Endothelial cell (in vitro differentiated cells): ENCODE measurements around the gene TENM4. TPM values are rescaled to one million over a fixed set of nuclear protein-coding genes. Genes with fewer than 3 reads are reported as not detected.

Experiments
- DNase-seq: peaks from one replicate; pipeline ENCODE4 v3.0.0; 2021; ENCODE audit warnings: low spot score
- H3K27ac Mint-ChIP-seq: one replicate; pipeline ENCODE4 v1.8.0; 2021; ENCODE audit warnings: mixed read lengths, inconsistent platforms; ENCODE audit not compliant: unreplicated experiment
- H3K27me3 Mint-ChIP-seq: one replicate; pipeline ENCODE4 v1.8.0; 2021; ENCODE audit warnings: mild to moderate bottlenecking, moderate library complexity, mixed read lengths, inconsistent platforms; ENCODE audit not compliant: unreplicated experiment
- H3K36me3 Mint-ChIP-seq: one replicate; pipeline ENCODE4 v1.8.0; 2021; ENCODE audit warnings: mild to moderate bottlenecking, low read depth, mixed read lengths, inconsistent platforms; ENCODE audit not compliant: unreplicated experiment
- H3K4me1 Mint-ChIP-seq: one replicate; pipeline ENCODE4 v1.8.0; 2021; ENCODE audit warnings: mild to moderate bottlenecking, mixed read lengths, inconsistent platforms; ENCODE audit not compliant: unreplicated experiment
- H3K4me3 Mint-ChIP-seq: one replicate; pipeline ENCODE4 v1.8.0; 2021; ENCODE audit warnings: mild to moderate bottlenecking, mixed read lengths, inconsistent platforms; ENCODE audit not compliant: unreplicated experiment
- H3K9me3 Mint-ChIP-seq: one replicate; pipeline ENCODE4 v1.8.0; 2021; ENCODE audit warnings: mixed read lengths, inconsistent platforms; ENCODE audit not compliant: unreplicated experiment
- total RNA-seq: library from RNA; stranded (reverse); fragmentation: NEBNext Ultra II Directional; extraction: Animal tissue kit (Norgen Biotek cat#: 25700); gene quantifications from one replicate; pipeline ENCODE4 v1.2.1, GENCODE V29; 2021; ENCODE audit not compliant: unreplicated experiment
- TF ChIP-seq, protein P1 (sequence below): fragments of 200-600 bp; sonication (generic); IDR thresholded peaks from one replicate; pipeline ENCODE4 v1.5.0; 2021; ENCODE audit warnings: antibody characterized with exemption; ENCODE audit not compliant: unreplicated experiment

The TENM4 gene
- total RNA-seq, 1 donor from 2014 or later = 1.8 TPM

- no peaks in the 10 kb centered on the region for H3K27me3 Mint-ChIP-seq
- H3K36me3 Mint-ChIP-seq = no peaks in the 10 kb centered on the region
- H3K4me3 Mint-ChIP-seq = no peak overlapping the region
- no peak overlapping the region for H3K27ac Mint-ChIP-seq
- no peak for DNase-seq
- no peaks in the 10 kb centered on the region for H3K9me3 Mint-ChIP-seq
- TF ChIP-seq, protein P1, sequence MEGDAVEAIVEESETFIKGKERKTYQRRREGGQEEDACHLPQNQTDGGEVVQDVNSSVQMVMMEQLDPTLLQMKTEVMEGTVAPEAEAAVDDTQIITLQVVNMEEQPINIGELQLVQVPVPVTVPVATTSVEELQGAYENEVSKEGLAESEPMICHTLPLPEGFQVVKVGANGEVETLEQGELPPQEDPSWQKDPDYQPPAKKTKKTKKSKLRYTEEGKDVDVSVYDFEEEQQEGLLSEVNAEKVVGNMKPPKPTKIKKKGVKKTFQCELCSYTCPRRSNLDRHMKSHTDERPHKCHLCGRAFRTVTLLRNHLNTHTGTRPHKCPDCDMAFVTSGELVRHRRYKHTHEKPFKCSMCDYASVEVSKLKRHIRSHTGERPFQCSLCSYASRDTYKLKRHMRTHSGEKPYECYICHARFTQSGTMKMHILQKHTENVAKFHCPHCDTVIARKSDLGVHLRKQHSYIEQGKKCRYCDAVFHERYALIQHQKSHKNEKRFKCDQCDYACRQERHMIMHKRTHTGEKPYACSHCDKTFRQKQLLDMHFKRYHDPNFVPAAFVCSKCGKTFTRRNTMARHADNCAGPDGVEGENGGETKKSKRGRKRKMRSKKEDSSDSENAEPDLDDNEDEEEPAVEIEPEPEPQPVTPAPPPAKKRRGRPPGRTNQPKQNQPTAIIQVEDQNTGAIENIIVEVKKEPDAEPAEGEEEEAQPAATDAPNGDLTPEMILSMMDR = no peak
- H3K4me1 Mint-ChIP-seq = no peaks in the 10 kb centered on the region
Measured at GRCh38 chr11:78834886-78835285, 605.9 kb downstream of the TENM4 start.

DNA sequence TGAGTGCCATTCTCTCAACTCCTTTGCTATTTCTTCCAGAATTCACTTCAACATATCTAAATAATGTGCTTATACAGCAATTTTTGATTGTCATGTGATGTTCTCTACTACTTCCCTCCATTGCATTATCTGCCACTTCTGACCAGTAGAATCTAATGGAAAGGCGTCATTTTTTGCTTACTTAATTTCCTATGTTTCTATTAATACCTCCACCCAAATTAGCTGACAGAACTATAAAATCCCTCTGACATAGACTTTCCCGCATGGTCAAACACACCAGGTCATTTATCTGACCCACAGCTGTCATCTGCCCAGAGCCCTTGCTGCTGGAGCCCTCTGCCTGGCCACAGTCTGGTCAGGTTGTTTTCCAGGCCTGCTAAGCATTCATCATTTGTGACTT is 607.6 kb downstream of the TENM4 start:
- TF ChIP-seq, protein P1 = no peak

GRCh38 chr11:78832226-78832947 is 608.4 kb downstream of the TENM4 start:
- Mint-ChIP-seq H3K4me3 (no peak overlapping the region), H3K27ac (no peak overlapping the region), H3K36me3 (no peaks in the 10 kb centered on the region), H3K27me3 (no peaks in the 10 kb centered on the region), H3K9me3 (no peaks in the 10 kb centered on the region), H3K4me1 (no peaks in the 10 kb centered on the region)
- TF ChIP-seq, protein P1 = no peak
- DNase-seq = no peak

More for the DNA sequence above, 607.6 kb downstream of the TENM4 start:
- H3K27ac Mint-ChIP-seq = no peak overlapping the region
- no peak overlapping the region for H3K4me3 Mint-ChIP-seq
- no peaks in the 10 kb centered on the region for H3K27me3 Mint-ChIP-seq
- no peaks in the 10 kb centered on the region for H3K36me3 Mint-ChIP-seq
- no peaks in the 10 kb centered on the region for H3K9me3 Mint-ChIP-seq
- no peak for DNase-seq
- H3K4me1 Mint-ChIP-seq = no peaks in the 10 kb centered on the region

DNA sequence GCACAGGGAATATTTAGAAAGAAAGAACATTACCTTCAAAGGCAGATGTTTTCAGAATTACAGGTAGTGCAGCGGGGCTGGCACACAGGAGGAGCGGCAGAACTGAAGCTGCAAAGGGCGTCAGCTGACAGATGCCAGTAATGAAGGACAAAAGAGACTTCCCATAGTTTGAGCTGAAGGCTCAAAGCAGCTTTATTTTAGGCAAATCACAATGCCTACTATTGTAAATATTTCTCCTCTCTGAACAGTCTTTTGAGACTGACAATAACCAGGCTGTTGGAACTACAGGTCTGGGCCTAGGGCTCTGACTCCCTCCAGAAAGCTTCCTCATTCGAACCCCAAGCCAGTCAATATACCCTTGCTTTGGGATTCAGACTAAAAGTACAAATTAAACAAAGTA is 609.3 kb downstream of the TENM4 start:
- H3K4me1 Mint-ChIP-seq = no peaks in the 10 kb centered on the region
- no peak overlapping the region for H3K4me3 Mint-ChIP-seq
- no peaks in the 10 kb centered on the region for H3K9me3 Mint-ChIP-seq
- no peak for DNase-seq
- no peak overlapping the region for H3K27ac Mint-ChIP-seq
- no peaks in the 10 kb centered on the region for H3K27me3 Mint-ChIP-seq
- no peaks in the 10 kb centered on the region for H3K36me3 Mint-ChIP-seq
- TF ChIP-seq, protein P1 = no peak

- Mint-ChIP-seq H3K36me3 (no peaks in the 10 kb centered on the region), H3K9me3 (no peaks in the 10 kb centered on the region), H3K4me1 (peaks cover 3% of the 10 kb centered on the region), H3K4me3 (no peak overlapping the region), H3K27me3 (no peaks in the 10 kb centered on the region), H3K27ac (no peak overlapping the region)
- DNase-seq = no peak
- TF ChIP-seq, protein P1 = no peak
Measured at GRCh38 chr11:78830277-78830819, 610.5 kb downstream of the TENM4 start.
